ENCODE results near the gene CORO7. TPM values are rescaled to one million over a fixed set of nuclear protein-coding genes. Genes with fewer than 3 reads are reported as not detected.
A peak's percentile ranks its signal among the peaks of the same experiment; 100 is the strongest.

The CORO7 gene
- total RNA-seq, 1 experiment from 2014 or later = 18.9 TPM

GRCh38 chr16:4322121-4323052 is 94.0 kb downstream of the CORO7 start:
- no peak for DNase-seq (ENCODE audit: low read depth)

- DNase-seq (ENCODE audit: low read depth) = no peak
Measured at GRCh38 chr16:4321286-4322120, 94.9 kb downstream of the CORO7 start.

- DNase-seq (ENCODE audit: low read depth) = no peak
Measured at GRCh38 chr16:4320571-4321137, 95.7 kb downstream of the CORO7 start.

DNA sequence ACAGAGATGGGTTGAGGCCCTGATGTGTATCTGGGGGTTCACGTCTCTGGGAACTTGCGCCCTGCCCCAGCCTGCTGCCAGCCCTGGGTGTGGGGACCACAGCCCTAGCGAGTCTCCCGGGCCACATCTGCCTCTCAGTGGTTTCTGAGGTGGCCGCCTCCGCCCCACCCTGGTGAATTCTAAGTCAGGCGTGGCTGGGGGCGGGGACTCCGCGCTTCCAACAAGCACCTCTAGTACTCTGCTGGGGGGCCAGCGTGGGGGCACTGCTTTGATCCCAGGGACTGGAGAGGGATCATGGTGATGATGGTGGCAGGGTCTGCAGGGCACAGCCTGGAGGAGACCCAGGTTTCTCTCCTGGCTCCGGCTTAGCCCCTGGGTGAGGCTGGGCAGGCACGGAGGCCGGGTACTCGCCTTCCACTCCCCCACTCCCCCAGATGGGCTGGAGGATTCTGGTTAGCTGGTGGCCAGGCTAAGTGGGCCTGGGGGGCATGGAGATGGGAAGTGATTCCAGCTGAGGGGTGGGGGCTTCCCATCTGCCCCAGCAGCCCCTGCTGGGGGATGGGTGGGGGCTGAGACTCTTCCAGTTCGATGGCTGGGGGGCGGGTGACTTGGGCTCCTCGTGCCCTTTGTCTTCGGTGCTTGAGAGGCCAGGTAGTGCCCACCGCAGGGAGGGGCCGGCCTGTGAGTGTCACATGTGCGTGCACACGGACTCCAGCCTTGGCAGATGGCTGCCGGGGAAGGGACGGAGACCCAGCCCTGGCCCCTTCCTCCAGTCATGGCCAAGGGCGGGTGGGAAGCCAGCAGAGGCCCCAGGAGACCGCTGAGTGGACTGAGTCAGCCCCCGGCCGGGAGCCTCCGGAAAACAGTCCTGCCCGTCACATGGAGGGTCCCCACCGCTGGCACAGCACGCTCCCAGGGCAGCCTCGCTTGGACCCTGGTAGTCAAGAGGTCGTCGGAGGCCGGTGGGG is 96.7 kb downstream of the CORO7 start:
- no peak for DNase-seq (ENCODE audit: low read depth)

GRCh38 chr16:4318967-4319366 is 97.4 kb downstream of the CORO7 start:
- no peak for DNase-seq (ENCODE audit: low read depth)

DNA sequence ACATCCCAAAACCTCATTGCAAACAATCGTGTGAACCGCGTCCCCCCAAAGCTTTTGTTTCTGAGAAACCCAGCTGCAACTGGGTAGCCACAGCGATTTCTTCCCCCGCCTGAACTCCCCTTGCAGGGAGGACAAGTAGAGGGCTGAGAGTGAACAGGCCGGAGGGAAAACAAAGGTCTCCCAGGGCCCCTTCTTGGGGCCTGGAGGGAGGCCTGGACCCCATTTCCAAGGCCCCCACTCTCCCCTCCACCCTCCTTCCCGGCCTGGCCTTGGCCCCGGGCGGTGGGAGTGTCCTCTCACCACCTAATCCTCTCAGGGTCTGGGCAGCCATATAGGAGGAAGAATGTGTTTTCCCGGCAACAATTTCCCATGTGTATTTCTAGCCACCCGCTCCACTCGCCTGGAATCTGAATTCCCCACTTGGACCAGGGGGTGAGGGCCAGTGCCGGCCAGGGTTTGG is 97.9 kb downstream of the CORO7 start:
- no peak for DNase-seq (ENCODE audit: low read depth)

DNA sequence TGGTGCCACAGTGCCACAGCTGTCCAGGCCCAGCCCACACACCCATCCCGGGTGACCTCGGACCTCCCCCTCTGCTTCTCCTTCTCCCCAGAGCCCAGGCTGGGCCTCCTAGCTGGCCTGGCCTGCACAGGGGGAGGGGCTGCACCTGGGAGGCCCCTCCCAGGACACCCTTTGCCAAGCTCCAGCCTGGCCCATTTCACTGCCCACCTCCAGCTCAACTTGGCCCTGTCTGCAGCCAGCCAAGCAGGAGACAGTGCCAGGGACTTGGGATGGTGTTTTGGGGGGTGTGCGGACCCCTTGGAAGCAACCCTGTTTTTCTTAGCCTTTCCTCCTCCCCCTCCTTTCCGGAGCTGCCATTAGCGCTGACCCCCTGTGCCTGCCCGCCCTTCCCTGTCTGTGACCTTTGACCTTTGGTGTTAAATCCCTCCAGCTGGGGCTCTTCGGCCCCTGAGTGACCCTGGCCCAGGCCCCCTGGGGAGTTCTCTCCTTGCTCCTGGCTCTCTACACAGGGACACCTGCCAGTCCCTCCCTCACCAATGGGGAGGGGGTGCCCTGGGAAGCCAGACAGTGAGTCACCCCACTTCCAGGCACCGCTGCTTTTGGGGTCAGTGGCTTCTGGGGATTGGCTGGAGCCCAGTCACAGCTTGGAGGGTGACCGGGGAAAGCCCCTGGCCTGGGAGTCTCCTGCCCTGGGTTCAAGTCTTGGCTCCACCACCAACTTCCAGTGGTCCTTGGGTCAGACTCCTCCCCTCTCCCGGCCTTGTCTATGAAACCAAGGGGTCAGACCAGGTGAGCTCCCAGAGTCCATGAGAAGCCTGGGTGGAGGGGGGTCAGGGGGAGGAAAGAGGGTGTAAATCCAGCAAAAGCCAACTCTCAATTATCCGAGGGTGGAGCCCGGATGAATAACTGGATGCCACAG is 98.6 kb downstream of the CORO7 start:
- DNase-seq (ENCODE audit: low read depth) = no peak

DNA sequence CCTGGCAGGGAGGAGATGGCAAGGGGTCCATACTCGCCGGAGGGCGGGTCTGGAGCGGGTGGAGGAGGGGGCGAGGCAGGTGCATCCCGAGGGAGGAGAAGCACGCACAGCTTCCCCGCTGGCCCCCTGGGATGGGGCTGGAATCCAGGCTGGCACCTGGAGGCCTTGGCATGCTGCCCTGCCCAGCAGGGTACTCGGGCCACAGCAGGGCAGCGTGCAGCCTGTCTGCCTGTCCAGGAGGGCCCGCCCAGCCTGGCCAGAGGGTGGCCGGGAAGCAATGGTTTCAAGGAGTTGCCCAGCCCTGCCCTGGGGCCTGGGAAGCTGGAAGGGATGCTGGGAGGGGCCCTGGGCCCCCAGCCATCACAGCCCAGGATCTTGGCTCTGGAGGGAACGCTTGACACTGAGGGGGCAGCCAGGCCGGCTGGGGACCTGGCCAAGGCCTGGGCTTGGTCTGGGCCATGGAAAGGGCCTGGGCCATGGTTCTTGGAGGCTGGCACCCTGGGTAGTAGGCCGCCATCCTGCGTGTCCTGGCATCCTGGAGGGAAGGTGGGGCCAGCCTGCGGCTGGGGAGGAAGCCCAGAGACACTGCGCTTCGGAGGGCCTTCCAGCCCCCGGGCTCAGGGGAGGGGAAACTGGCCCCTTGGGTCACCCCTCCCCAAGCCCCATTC is 99.4 kb downstream of the CORO7 start:
- peak; percentile 66 for DNase-seq (ENCODE audit: low read depth)

GRCh38 chr16:4316108-4316863 is 100.1 kb downstream of the CORO7 start:
- no peak for DNase-seq (ENCODE audit: low read depth)

GRCh38 chr16:4315186-4316107 is 100.9 kb downstream of the CORO7 start, which contains the start of gene GLIS2:
TSS of gene GLIS2 (plus strand) at chr16:4316067. CDS start at chr16:4332281, 16,214 bp downstream.
- DNase-seq (ENCODE audit: low read depth) = peak; percentile 70

DNA sequence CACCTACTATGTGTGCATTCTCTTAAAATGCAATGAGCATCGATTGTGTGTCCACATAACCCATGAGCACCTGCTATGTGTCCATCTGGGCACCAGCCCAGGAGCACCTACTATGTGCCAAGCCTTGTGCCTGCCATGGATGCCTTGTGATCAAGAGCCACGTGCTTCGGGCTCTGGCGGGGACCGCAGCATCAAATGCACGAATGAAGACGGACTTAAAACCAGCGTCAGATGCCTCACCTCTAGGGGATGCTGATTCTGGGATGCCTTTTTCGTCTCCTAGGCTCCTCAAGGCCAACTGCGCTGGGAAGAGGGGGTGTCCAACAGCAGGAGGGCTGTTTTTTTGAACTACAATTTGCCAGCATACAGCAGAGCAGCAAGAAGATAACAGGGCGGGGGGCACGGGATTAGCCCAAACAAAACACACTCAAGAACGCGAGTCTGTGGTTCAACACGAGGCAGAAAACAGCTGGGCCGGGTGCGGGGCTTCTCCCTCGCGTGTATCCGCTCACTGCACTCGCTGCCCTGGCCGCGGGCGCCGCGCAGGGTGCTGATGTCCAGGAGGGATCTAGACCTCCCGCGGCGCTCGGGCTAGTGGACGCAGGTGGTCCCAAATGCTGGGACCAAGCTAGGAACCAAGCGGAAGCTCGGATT is 101.7 kb downstream of the CORO7 start:
- DNase-seq (ENCODE audit: low read depth) = peak; percentile 45

DNA sequence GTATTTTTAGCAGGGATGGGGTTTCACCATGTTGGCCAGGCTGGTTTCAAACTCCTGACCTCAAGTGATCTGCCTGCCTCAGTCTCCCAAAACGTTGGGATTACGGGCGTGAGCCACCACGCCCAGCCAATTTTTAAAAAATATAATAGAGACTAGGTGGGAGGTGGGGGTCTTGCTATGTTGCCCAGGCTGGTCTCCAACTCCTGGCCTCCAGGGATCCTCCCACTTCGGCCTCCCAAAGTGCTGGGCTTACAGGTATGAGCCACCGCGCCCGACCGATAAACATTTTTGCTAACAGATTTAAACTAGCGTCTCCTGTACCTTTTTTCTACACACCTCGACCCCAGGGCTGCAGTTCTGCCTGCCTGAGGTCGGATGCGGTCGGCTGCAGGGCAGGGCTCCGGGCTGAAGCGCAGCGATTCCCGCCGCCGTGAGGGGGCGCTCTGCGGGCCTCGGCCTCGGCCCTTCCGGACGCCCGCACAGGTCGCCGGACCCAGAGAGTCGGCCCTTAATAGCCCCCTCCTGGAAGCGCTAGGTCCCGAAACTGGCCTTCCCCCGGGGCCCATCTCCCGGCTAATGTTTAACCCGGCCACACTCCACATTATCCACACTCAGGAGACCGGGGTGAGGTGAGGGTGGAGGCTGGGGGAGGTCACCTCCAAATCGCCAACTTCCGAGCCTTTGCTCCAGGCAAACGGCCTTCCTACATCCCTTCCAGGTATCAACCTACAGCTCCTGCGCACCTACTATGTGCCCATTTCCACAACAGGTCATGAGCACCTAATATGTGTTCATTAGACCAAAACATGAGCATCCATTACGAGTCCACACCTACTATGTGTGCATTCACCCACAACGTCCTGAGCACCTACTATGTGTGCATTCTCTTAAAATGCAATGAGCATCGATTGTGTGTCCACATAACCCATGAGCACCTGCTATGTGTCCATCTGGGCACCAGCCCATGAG is 102.5 kb downstream of the CORO7 start:
- DNase-seq (ENCODE audit: low read depth) = no peak

- peak; percentile 70 for DNase-seq (ENCODE audit: low read depth)
Measured at GRCh38 chr16:4309833-4310266, 106.5 kb downstream of the CORO7 start.

GRCh38 chr16:4309102-4309832 is 107.1 kb downstream of the CORO7 start:
- no peak for DNase-seq (ENCODE audit: low read depth)
